Measurements from ENCODE around the gene PHACTR2.

Gene PHACTR2

DNA sequence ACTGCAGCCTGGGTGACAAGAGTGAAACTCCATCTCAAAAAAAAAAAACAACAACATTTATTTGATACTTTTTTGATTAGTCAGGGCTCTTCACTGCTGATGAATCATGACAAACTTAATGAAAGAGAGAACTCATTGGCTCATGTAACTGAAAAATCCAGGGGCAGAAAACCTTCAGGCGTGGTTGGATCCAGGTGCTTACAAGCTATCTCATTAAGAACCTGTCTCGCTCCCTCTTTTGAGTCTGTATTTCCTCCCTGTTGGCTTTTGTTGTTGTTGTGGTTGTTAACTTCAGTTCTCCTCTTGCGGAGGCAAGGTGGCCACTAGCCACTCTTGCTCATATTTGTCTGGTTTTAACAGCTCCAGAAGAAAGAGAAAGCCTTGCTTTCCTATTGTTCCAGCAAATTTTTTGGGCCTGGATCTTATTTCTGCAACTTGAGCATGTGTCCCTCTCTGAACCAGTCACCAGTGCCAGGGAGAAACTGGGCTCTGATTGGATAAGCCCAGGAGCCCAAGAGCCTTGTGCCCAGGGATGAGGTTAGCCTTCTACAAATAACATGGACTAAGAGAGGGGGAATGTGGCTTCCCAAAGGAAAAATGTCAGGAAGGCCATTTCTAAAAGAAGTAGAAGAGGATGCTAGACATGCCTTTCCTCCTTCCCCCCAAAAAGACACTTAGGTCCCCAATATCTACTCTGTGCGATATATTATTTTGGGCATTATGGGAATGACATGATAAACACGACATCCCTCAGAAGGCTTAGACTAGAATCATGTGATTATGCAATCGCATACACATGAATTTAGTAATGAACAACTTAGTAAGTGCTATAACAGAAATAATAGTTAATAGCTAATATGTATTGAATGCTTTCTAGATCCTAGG lies 64.5 kb downstream of the PHACTR2 start:
- H3K36me3 ChIP-seq (ENCODE audit: low read depth): no peaks in the 10 kb centered on the region
- H3K27ac ChIP-seq (ENCODE audit: poor library complexity, severe bottlenecking): no peak overlapping the region
- no peak for DNase-seq (ENCODE audit: low spot score)
- no peaks in the 10 kb centered on the region for H3K9me3 ChIP-seq (ENCODE audit: severe bottlenecking)
- H3K27me3 ChIP-seq (ENCODE audit: insufficient read depth, poor library complexity, severe bottlenecking): no peaks in the 10 kb centered on the region
- no peak for TF ChIP-seq CTCF (IDR thresholded peaks at IDR 0.05; ENCODE audit: poor library complexity, severe bottlenecking)
- no peak overlapping the region for H3K4me3 ChIP-seq (ENCODE audit: severe bottlenecking)
- ATAC-seq (ENCODE audit: low read depth): no peak
- no peaks in the 10 kb centered on the region for H3K4me1 ChIP-seq (ENCODE audit: insufficient read depth, poor library complexity, severe bottlenecking)

DNA sequence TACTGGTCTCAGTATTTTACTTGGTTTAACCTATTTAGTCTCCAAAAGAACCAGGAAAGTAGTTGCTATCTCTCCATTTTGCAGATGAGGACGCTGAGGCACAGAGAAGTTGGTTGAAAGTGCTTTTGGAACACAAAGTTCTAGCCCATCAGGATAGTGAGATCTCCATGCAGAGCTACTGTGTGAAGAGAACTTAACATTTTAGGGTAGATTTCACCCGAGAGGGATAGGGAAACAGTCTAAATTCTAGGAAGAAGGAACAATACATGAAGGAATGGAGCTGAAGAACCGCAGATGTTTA lies 65.1 kb downstream of the PHACTR2 start:
- H3K9me3 ChIP-seq (ENCODE audit: severe bottlenecking): no peaks in the 10 kb centered on the region
- no peaks in the 10 kb centered on the region for H3K4me1 ChIP-seq (ENCODE audit: insufficient read depth, poor library complexity, severe bottlenecking)
- TF ChIP-seq CTCF (IDR thresholded peaks at IDR 0.05; ENCODE audit: poor library complexity, severe bottlenecking): no peak
- ATAC-seq (ENCODE audit: low read depth) (no peak), DNase-seq (ENCODE audit: low spot score) (no peak)
- no peaks in the 10 kb centered on the region for H3K36me3 ChIP-seq (ENCODE audit: low read depth)
- no peak overlapping the region for H3K4me3 ChIP-seq (ENCODE audit: severe bottlenecking)
- no peak overlapping the region for H3K27ac ChIP-seq (ENCODE audit: poor library complexity, severe bottlenecking)
- no peaks in the 10 kb centered on the region for H3K27me3 ChIP-seq (ENCODE audit: insufficient read depth, poor library complexity, severe bottlenecking)

GRCh38 chr6:143743301-143744166 lies 65.8 kb downstream of the PHACTR2 start:
- no peaks in the 10 kb centered on the region for H3K4me1 ChIP-seq (ENCODE audit: insufficient read depth, poor library complexity, severe bottlenecking)
- H3K36me3 ChIP-seq (ENCODE audit: low read depth): no peaks in the 10 kb centered on the region
- ATAC-seq (ENCODE audit: low read depth): no peak
- no peaks in the 10 kb centered on the region for H3K27me3 ChIP-seq (ENCODE audit: insufficient read depth, poor library complexity, severe bottlenecking)
- no peaks in the 10 kb centered on the region for H3K9me3 ChIP-seq (ENCODE audit: severe bottlenecking)
- DNase-seq (ENCODE audit: low spot score): no peak
- no peak overlapping the region for H3K27ac ChIP-seq (ENCODE audit: poor library complexity, severe bottlenecking)
- TF ChIP-seq CTCF (IDR thresholded peaks at IDR 0.05; ENCODE audit: poor library complexity, severe bottlenecking): no peak
- no peak overlapping the region for H3K4me3 ChIP-seq (ENCODE audit: severe bottlenecking)

GRCh38 chr6:143744551-143745165 lies 66.9 kb downstream of the PHACTR2 start:
- TF ChIP-seq CTCF (IDR thresholded peaks at IDR 0.05; ENCODE audit: poor library complexity, severe bottlenecking): no peak
- H3K9me3 ChIP-seq (ENCODE audit: severe bottlenecking): no peaks in the 10 kb centered on the region
- no peak overlapping the region for H3K27ac ChIP-seq (ENCODE audit: poor library complexity, severe bottlenecking)
- no peak overlapping the region for H3K4me3 ChIP-seq (ENCODE audit: severe bottlenecking)
- no peak for DNase-seq (ENCODE audit: low spot score)
- H3K36me3 ChIP-seq (ENCODE audit: low read depth): peaks cover 2% of the 10 kb centered on the region; the same call in 1 of the 2 replicates
- no peaks in the 10 kb centered on the region for H3K4me1 ChIP-seq (ENCODE audit: insufficient read depth, poor library complexity, severe bottlenecking)
- no peaks in the 10 kb centered on the region for H3K27me3 ChIP-seq (ENCODE audit: insufficient read depth, poor library complexity, severe bottlenecking)
- peak; percentile 29; the same call in 1 of the 3 replicates for ATAC-seq (ENCODE audit: low read depth)
